HG02840 (cell line): ENCODE data around the gene CYTL1.
"Not testable (repeated sequence)": the region's sequence is repeated elsewhere in the genome, so short reads cannot be mapped to it uniquely, and the experiment has no call there.

Experiments used
- ATAC-seq: cut with Tn5 transposase; IDR thresholded peaks from one replicate; pipeline ENCODE4 v1.9.1; 2021; ENCODE audit warnings: mild to moderate bottlenecking, moderate library complexity, moderate number of reproducible peaks; ENCODE audit not compliant: unreplicated experiment, low FRiP score

CYTL1 gene

DNA sequence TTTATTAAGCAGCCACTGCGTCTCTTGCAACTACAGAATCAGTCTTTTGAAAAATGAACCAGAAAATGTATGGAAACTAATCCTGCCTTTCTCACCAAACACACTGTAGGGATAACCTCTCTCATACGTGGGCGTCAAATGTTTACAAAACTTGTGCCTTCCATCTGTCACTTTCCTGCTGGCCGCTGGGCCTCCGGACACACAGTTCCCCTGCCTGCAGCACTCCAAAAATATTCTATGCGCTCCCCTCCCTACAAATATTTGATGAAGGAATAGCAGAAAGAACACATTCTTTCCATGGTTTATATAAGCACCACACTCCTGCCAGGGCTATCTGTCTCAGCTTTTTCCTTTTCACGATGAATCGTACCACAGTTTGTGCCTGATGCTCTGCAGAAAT, 14.9 kb upstream of the CYTL1 start:
- ATAC-seq: no peak

GRCh38 chr4:5033281-5033841, 14.1 kb upstream of the CYTL1 start:
- ATAC-seq: no peak

- ATAC-seq: no peak
These were observed 13.6 kb upstream of the CYTL1 start for GRCh38 chr4:5032813-5033212.

DNA sequence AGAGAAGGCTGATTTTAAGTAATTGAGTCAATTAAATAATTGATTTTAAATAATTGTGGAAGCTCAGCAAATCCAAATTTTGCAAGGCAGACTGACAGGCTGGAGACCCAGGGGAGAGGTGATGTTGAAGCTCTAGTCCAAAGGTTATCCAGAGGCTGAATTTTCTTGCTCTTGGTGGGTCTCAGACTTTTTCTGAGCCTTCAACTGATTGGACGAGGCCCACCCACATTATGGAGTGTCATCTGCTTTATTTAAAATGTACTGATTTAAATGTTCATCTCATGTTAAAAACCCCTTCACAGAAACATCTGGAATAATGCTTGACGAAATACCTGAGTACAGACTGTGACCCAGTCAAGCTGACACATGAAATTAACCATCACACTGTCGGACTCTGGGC, 11.7 kb upstream of the CYTL1 start:
- ATAC-seq: no peak

DNA sequence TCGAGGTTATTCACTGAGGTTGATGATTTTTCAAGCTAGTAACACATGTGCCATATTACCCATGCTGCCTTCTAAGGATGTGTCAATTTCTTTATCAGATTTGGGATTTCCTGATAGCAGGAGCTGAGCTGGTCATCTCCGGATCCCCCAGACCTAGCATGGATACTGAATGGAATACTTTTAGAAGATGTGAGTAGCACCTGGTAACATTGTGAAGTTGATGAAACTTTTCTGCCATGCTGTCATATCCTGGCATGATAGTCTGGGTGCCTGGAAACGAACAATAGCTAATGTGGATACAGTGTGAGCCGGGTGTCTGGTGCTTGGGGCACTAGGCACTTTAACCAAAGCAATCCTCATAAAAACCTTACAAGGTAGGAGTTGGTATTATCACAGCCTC, 11.0 kb upstream of the CYTL1 start:
- no peak for ATAC-seq

- ATAC-seq: no peak
These were observed 10.2 kb upstream of the CYTL1 start for GRCh38 chr4:5029447-5029846.

GRCh38 chr4:5028480-5028879, 9.2 kb upstream of the CYTL1 start:
- no peak for ATAC-seq

DNA sequence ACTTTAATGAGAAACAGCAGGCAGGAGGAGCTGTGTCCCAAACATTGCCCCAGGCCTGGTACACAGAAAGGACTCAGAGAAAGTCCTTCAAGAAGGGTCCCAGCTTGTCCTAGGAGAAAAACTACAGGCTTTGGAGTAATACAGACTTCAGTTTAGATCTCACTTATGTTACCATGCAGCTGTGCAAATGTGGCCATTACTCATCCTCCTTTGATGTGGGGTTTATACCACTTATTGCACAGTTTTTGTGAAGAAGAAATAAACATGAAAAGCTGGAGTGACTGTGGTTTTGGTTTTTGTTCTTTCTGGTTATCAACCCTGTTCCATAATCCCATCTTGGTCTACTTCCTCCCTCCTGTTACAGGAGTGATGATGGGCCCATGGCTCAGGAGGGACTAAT, 8.1 kb upstream of the CYTL1 start:
- ATAC-seq: no peak

- ATAC-seq: no peak
These were observed 7.1 kb upstream of the CYTL1 start for GRCh38 chr4:5026371-5026770.

DNA sequence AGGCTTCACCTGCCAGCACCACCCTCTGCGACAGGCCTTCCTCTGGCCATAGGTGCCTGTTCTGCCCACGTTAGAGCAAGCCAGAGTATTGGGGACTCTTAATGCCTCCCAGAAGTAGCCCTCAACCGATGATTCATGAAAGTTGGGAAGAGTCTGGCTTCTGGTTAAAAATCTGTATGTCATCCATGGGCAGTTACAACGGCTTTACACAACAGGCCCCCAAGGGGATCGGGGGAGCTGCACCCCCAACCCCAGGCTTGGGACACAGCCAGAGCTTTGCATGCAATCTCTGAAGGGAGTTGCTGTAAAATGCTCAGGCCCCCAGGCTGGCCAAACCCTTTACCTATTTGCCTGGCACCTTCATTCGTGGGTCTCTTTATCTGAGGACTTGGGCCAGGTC, 5.4 kb upstream of the CYTL1 start:
- ATAC-seq: no peak

DNA sequence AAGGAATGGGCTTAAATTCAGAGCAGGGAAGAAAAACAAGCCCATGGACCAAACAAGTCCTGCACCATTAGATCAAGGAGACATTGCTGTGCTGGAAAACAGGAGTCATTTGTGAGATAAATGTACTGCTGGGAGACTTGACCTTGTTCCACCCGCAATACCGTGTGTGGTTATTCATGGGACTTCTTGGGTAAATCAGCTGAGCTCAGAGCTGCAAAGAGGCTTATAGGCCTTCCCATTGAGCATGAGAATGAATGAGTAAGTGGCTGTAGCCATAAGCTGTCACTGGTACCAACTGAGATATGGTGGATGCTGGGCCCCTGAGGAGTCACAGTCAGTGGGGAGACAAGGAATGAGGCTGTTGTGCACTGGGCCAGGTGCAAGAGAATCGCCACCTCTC, 2.3 kb upstream of the CYTL1 start:
- no peak for ATAC-seq

- ATAC-seq: no peak
These were observed 1.1 kb upstream of the CYTL1 start for GRCh38 chr4:5020341-5020740.

GRCh38 chr4:5019796-5020195, 538 bp upstream of the CYTL1 start:
- no peak for ATAC-seq

GRCh38 chr4:5018603-5019002, 655 bp downstream of the CYTL1 start:
- no peak for ATAC-seq

GRCh38 chr4:5018096-5018495, 1.2 kb downstream of the CYTL1 start:
- no peak for ATAC-seq

DNA sequence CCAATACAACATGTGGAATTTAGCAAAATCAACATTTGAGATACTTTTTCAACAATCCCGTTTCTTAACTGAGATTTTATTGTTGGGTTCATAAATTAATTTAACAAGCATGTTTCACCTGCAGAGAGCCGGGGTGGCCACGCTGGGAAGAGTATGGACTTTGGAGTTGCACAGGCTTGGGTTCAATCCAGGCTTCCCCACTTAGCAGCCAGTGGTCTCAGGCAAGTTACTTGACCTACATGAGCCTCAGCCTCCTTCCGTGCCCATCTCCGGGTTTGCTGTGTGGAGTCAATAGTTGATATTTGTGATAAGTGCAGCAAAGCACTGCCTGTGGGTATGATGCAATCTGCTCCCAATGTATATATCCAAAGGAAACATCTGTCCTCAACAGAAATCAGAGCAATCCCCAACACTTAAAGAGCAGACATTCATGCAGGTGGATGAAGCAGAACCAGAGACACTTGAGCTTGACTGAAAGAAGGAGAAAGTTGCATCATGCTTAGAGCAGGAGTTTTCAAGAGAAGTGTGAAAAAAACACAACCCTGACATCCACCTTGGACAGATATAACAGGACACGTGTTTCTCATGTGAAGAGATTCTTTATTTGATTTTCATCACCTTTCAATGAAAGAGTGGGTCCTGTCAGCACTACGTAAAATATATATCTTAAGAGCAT, 5.1 kb downstream of the CYTL1 start:
- ATAC-seq: no peak

GRCh38 chr4:5012958-5013357, 6.3 kb downstream of the CYTL1 start:
- ATAC-seq: no peak

DNA sequence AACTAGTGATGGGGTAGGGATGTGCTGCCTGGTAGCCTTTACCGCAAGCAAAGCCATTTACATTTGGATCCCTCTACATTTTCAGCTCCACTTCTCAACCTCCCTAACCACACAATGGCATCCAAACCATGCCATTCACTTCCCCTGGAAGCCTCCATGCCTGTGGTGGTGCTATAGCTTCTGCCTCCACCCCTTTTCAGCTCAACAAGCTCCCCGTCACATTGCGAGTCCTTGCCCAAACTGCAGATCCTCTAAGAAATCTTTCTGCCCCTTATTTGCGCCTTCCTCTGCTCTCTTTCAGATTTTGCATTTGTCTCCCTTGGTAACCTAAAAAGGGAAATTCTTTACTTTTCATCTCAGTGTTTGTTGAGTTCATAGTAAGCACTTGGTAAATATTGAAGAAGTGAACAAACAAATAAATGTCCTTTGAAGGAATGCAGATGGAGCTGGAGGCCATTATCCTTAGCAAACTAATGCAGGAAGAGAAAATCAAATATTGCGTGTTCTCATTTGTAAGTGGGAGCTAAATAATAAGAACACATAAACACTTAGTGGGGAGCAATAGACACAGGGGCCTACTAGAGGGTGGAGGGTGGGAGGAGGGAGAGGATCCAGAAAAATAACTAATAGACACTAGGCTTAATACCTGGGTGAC, 6.9 kb downstream of the CYTL1 start:
- no peak for ATAC-seq

DNA sequence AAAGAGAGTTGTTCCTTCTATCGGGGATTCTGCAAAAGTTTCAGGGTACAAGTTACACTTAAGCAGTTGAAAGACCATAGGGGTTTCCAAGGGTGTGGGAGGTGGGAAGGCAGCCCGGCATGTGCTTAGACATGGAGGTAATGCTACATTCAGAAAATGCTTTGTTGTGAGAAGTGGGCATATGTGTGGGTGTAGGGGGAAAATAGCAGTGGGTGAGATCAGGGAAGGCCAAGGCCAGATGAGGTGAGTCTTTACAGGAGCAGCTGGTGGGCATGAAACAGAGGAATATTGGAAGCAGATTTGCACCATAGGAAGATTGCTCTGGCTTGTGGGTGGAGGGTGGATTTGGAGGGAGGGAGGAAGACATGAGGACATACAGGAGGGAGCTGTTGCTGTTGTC, 8.3 kb downstream of the CYTL1 start:
- no peak for ATAC-seq

DNA sequence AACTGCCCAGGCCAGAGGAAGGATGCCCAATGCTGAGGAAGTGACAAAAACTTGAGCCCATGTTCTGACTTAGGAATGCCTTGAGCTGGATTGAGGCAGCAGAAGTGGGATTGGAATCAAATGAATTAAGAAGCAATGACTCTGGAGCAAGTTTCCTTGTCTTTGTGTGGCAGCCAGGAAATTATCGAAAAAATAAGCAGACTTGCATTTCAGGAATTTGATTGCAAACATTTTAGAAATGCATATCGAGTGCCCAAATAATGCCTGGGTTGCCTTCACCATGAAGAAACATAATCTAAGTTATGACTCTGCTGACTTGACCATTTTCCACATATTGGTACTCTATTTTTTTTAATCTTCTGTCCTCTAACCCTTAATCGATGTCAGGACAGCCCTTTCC, 9.5 kb downstream of the CYTL1 start:
- no peak for ATAC-seq

GRCh38 chr4:5006932-5007331, 12.3 kb downstream of the CYTL1 start:
- ATAC-seq: not testable (repeated sequence)

- ATAC-seq: no peak
These were observed 14.8 kb downstream of the CYTL1 start for GRCh38 chr4:5004496-5004895.
